Left cardiac atrium (tissue), 4 donors: ENCODE measurements around the gene CEBPG. TPM values are rescaled to one million over a fixed set of nuclear protein-coding genes. Genes with fewer than 3 reads are reported as not detected.
A peak's percentile ranks its signal among the peaks of the same experiment; 100 is the strongest.

ENCODE experiments used
- ATAC-seq, 2 donors: fragments of 200-7000 bp; cut with Tn5 transposase; one replicate each; pipeline ENCODE4 v1.9.1; 2020; ENCODE audit warnings: mild to moderate bottlenecking in 2 of 2, moderate library complexity in 2 of 2
- DNase-seq: peaks from one replicate; pipeline ENCODE4 v3.0.0-alpha.2; 2020
- intact Hi-C, 2 donors: fragments of 100-400 bp; cut with DNase I; formaldehyde crosslinking; loops; one replicate each; pipeline versions ENCODE4 v1.14.1 to v1.15.1; 2022 to 2023
- long read RNA-seq: library from polyadenylated mRNA; unstranded; transcript quantifications from one replicate; pipeline ENCODE4 v2.0.0, GENCODE V29; 2021
- total RNA-seq, 2 donors: library from RNA; stranded (reverse); fragmentation: NEBNext Ultra II Directional; extraction: Animal tissue kit (Norgen Biotek cat#: 25700); gene quantifications; one replicate each; pipeline ENCODE4 v1.2.1, GENCODE V29; 2021
- donor health status: DM: no; HTN: yes; CAD: no.
- donor health status: DM: no; HTN: yes; CAD: no; lungs with severe emphysema.
- donor health status: DM: yes; HTN: yes; CAD: no.
- donor health status: Dilated cardiomyopathy.

Gene CEBPG
- total RNA-seq: 10 to 100 TPM; 16.6 to 21.0 TPM
- long read RNA-seq, full-length matches to known transcripts: 32 of 33 reads
- long read RNA-seq, partial matches to known transcripts: 0 of 33 reads
- long read RNA-seq, other reads (novel, unspliced or antisense): 1 of 33 reads

DNA sequence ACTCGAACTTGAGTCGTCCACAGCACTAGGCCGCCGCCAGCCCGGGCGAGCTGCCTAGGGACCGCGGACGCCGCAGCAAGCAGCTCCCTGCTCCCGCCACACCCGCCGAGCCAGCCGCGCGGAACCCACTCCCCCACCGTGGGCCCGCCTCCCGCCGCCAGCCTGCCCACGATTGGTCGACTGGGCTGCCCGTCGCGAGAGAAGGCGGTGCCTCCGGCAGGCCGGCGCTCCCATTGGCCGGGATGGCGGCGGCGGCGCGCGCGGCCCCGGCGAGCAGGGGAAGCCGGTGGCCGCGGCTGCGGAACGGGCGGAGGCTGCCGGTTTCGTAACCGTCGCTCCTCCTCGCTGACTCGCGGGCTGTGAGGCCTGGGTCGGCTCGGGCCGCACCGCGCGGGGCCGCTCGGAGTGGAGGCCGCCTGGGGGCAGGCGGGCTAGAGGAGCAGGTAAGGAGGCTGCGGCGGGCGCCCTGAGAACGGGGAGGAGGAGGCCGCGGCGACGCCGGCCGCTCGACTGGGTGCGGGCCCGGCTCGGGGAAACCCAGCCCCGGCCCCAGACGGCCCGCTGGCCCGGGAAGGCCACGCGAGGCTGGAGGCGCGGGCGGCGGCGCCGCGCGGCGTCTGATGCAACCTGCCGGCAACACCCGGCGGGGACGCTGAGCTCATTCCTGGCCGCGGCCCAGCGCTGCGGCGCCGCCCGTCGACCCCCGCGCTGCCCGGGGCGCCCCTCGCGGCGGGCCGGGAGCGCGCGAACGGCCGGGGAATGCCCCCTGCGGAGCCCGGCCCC is at the start of gene CEBPG:
Gene CEBPG, plus strand, starts transcription at position 257 of the 783 bp plus-strand sequence. CDS start 5,531 bp downstream, outside the sequence.
- intact Hi-C loops: no loop called here
- DNase-seq (peak; percentile 93), ATAC-seq (peak; percentile 98 to 99)

DNA sequence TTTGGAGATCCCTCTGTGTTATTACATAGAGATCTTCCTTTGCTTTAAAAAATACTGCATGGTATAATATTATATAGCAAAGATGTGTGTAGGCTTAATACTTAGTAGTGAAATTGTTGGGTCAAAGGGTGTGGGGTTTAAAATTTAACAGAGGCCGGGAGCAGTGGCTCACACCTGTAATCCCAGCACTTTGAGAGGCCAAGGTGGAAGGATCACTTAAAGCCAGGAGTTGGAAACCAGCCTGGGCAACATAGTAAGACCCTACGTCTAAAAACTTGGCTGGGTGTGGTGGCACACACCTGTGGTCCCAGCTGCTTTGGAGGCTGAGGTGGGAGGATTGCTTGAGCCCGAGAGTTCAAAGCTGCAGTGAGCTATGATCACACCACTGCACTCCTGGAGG is 48.9 kb upstream of the CEBPG start:
- DNase-seq (no peak), ATAC-seq (no peak)
- intact Hi-C loops: no loop called here

DNA sequence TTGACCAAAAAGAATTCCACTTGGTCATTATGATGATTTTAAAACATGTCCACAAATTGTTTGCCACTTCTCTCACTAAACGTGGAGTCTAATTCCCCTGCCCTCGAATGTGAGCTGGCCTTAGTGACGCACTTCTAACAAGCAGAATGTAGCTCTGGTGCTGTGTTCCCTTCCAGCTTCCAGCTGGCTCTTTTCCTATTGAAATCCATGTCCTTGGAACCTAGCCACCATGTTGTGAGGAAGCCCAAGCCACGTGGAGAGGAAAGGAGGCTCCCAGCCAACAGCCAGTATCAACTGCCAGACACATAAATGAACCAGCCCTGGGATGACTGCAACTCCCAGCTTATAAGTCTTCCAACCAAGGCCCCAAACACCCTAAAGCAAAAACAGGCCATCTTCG is 47.6 kb upstream of the CEBPG start:
- ATAC-seq (peak; percentile 17 to 89), DNase-seq (peak; percentile 28)
- intact Hi-C loops: no loop called here

DNA sequence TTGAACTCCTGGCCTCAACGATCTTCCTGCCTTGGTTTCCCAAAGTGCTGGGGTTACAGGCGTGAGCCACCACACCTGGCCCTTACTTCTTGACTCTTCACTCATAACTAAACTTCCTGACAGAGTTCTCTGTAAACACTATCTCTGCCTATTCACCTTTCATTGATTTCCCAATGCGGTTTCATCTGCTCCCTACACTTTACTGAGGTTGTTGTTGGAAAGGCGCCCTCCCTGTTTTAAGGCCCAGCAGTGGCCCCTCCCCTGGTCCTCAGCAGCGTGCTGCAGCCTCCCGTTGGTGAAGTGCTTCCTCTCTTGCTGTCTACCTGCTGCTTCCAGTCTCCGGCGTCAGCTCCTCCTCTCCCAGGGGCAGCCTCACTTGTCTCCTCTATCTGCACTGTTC is 44.4 kb upstream of the CEBPG start:
- no peak for ATAC-seq
- intact Hi-C loops: no loop called here
- DNase-seq: no peak

DNA sequence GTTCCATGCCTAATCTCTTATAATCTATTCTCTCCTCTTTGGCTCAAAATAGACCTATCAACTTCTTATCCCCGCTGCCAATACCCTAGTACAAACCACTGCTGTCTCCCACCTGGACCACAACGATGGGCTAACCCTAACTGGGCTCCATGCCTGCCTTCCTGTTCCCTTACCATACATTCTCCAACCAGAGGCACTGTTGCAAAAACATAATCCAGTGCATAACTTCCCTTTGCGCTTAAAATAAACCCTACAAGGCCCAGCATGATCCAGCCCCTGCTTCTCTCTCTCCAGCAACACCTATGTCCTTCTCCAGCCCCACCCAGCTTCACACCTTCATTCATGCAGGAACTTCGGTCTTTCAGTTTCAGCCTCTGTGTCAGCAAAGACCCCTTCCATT is 43.8 kb upstream of the CEBPG start:
- ATAC-seq: no peak
- DNase-seq: no peak
- intact Hi-C loops: no loop called here

DNA sequence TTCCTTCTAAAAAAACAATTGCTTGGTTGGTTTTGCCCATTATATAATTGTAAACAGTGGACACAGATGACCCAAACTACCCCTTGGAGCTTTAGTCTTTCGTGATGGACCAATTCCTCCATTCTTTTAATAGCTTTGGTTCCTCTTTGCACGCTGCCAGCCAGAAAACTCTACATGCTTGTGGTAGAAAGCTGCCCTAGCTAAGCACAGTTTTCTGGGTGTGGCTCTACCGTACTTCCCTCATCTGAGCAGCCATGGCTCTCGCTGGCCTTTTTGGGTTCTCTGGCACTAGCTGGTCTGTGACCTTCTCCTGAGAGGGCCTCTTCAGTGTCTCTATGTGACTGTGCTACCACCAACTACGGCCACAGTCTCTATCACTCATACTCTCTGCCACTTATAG is 41.3 kb upstream of the CEBPG start:
- DNase-seq: no peak
- intact Hi-C loops: no loop called here
- peak in 1 of 2 donors; percentile 63 for ATAC-seq

DNA sequence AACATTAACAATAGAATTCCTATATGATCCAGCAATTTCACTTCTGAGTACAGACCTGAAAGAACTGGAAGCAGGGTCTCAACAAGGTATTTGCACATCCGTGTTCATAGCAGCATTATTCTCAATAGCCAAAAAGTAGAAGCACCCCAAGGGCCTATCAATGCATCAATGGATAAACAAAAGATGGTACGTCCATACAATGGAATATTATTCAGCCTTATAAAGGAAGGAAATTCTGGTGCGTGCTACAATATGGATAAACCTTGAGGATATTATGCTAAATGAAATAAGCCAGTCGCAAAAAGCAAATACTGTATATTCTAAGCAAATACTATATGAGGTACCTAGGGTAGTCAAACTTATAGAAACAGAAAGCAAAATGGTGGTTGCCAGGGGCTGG is 40.4 kb upstream of the CEBPG start:
- ATAC-seq: no peak
- DNase-seq: no peak
- intact Hi-C loops: no loop called here

DNA sequence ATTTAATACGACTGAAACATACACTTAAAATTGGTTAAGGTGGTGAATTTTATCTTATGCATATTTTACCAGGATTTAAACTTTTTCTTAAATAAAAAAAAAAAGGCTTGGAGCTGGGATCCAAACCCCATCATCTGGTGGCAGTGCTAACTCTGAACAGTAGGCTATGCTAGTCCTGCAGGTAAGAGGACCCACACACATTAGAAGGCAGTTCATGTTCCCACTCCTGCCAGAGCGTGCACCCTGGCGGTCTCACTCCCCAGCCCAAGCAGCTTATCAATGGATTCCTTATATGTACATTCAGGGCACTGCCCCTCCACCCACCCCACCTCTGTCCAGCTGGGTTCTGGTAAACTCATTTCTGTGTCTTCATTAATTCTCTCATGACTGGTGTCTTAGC is 39.9 kb upstream of the CEBPG start:
- intact Hi-C loops: no loop called here
- no peak for ATAC-seq
- DNase-seq: no peak

DNA sequence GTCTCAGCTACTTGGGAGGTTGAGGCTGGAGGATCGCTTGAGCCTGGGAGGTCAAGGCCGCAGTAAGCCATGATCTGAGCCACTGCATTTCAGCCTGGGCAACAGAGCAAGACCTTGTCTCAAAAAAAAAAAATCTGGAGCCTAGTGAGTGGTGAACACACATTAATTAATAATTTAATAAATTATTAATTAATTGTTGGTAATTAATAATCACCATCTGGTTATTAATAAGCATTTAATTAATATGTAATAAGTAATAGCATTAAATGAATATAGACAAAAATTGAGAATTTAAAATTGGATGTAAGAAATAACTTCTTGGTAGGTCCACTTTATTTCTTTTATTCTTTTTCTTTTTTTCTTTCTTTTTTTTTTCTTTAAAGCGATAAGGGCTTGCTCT is 39.2 kb upstream of the CEBPG start:
- intact Hi-C loops: no loop called here
- DNase-seq (no peak), ATAC-seq (no peak)

DNA sequence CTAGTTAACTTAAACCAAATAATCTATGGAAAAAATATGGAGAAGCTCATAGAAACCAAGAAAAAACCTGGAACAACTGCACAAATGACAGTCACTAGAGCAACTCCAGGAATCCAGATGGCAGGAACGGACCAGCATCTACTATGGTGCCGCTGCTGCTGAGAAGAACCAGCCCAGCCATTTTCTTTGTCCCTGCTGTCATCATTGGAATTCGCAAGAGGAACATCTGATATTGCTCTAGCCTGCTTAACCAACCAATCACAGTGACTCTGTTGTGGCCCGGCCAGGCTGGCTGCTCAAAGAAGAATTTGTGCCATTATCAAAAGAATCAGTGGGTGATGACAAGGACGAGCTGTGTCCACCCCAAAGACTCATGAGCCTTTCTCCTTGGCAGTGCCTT is 38.1 kb upstream of the CEBPG start:
- intact Hi-C loops: no loop called here
- no peak for ATAC-seq

DNA sequence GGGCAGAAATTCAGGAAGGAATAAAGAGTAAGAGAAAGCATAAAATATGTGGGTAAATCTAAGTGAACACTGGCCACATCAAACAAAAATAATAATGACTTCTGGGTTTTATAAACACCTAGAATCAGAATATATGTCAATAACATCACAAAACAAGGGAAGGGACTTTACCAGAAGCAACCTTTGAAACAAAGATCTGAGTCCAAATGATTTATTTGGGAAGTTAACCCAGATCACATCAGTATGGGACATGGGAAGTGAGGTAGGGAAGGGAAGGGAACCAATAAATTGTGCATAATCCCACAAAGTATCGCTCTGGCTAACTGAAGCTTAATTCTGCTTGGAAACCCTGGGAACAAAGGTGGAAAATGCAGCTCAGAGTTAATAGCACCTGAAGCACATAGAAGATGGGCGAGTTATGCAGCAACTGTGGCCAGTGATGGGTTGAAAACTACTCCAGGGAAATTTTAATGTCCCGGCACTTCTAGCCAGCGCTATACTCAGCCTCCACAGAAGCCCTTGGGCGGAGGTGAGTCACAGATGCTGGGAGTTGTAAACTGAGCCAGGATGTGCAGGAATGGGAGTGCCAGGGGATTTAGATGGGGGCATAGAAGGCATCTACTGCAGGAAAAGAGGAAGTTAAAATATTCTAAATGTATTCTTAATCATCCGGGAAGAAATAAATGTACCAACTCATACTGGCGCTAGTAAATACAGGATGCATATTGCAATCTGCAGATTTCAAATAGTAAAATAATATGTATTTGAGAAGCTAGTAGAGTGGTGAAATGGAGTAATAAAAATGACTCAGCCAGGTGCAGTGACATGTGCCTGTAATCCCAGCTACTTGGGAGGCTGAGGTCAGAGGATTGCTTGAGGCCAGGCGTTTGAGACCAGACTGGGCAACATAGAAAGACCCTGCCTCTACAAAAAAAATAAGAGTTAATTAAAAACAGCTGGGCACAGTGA is 34.2 kb upstream of the CEBPG start:
- DNase-seq: no peak
- intact Hi-C loops: no loop called here
- no peak for ATAC-seq

More for the DNA sequence above, 38.1 kb upstream of the CEBPG start:
- DNase-seq: no peak

DNA sequence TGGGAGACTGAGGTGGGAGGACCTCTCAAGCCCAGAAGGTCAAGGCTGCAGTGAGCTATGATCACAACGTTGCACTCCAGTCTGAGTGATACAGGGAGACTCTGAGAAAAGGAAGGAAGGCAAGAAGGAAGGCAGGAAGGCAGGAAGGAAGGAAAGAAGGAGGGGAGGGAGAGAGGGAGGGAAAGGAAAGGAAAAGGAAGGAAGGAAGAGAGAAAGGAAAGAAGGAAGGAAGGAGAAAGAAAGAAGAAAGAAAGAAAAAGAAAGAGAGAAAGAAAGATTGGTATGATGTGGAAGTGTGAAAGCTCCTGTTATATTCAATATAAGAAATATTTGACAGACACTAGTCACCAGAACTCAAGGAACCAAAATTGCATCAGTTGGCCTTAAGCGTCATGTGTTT is 32.5 kb upstream of the CEBPG start:
- intact Hi-C loops: no loop called here
- ATAC-seq (no peak), DNase-seq (no peak)

DNA sequence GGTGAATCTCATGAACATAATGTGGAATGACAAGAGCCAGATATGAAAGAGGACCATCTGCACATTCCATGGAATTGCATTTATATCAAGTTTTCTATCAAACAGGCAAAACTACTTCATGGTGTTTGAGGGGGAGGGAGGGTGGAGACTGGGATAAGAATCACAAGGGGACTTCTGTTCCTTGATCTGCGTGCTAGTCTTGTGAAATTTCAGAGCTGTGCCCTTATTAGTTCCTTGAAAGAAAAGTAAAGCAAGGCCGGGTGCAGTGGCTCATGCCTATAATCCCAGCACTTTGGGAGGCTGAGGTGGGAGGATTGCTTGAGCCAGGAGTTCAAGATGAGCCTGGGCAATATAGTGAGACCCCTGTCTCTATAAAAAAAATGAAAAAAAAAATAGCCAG is 30.2 kb upstream of the CEBPG start:
- no peak for DNase-seq
- ATAC-seq: no peak
- intact Hi-C loops: no loop called here

DNA sequence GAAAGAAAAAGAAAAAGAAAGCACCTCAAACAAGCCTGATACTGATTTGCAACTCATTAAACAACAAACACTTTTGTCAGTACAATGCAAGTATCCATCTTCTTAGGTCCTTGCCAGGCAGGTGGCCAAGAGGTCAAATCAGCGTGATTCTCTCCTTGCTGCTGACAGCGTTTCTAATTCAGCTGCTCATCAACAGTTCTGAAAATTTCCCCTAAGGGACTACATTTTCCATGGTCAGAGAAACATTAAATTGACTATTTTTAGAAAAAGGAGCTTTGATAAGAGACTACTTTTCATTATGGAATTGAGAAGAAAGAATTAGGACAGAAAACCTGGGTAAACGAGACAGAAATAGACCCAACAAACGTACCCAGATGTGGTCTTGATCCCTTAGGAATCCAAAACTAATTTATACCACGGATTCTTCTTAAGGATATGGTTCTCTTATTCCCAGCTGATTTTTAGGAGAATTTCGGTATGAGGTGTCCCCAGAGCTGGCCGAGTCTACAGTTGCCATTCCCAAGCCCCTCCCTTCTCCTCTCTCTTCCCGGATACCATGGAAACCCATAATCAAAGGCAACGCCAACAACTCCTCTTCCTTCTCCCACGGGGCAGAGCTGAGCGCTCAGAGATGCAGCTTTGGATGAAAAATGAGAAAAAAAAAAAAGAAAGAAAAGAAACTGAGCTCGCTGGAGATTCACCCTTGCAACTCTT is 29.5 kb upstream of the CEBPG start:
- intact Hi-C loops: no loop called here
- DNase-seq: no peak
- peak; percentile 71 to 77 for ATAC-seq

DNA sequence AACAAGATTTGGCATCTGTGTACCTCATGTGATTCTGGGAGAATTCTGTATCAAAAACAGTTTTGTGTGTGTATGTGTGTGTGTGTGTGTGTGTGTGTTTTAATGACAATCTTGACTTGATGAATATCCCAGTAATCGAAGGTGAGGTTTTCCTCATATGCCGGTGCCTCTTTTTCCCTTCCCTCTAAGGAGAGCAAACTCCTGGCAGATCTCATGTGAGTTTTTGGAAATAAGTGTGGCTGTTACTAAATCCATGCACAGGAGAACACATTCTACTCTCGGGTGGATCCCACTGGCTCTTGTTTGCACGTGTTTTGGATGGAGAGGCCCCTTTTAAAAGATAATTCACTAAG is 29.0 kb upstream of the CEBPG start:
- DNase-seq: no peak
- intact Hi-C loops: no loop called here
- ATAC-seq: no peak

DNA sequence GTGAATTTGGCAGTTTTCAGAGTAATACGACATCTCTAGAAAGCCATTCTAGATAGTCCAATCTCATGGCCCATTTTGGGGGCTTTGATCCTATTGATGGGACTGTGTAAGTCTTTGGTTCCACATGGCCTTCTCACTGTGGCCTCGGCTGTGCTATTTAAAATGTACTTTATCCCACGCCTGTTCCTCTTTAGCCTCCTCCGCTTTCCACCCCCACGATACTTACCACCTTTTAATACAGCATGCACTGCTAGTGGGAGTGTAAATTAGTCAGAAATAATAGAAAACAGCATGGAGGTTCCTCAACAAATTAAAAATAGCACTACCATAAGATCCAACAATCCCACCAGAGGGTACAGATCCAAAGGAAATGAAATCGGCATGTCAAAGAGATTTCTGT is 28.3 kb upstream of the CEBPG start:
- intact Hi-C loops: no loop called here
- DNase-seq (no peak), ATAC-seq (no peak)

DNA sequence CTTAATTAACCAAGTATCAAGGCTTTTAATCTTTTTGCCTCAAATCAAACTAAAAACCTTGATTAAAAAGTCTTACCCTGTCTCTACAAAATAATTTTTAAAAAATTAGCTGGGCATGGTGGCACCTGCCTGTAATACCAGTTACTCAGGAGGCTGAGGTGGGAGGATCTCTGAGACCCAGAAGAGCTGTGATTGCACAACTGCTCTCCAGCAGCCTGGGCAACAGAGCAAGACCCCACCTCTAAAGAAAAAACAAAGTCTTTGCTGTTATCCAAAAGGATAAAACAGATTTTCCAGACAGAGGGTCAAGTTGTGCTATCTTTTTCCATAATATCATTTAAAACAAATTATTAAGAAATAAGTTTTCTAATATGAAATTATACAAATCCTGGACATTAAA is 26.8 kb upstream of the CEBPG start:
- no peak for DNase-seq
- intact Hi-C loops: no loop called here
- ATAC-seq: no peak

DNA sequence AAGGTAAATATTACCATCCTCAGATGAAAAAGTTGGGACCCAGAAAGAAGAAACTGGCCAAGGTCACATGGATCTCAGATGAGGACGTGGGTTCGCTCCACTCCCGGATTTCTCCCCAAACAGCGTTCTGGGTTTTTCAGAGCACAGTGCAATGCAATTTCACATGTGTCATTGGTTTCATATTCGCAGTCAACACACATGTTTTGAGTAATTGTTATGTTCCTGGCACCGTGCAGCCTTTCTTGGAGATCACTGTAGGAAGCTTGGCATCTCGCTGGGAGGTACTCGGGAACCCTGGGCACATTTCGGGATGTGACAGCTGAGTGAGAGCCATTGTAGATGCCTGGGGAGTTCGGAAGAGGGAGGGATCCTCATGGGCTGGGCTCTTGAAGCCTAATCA is 26.2 kb upstream of the CEBPG start:
- intact Hi-C loops: no loop called here
- ATAC-seq (no peak), DNase-seq (no peak)

DNA sequence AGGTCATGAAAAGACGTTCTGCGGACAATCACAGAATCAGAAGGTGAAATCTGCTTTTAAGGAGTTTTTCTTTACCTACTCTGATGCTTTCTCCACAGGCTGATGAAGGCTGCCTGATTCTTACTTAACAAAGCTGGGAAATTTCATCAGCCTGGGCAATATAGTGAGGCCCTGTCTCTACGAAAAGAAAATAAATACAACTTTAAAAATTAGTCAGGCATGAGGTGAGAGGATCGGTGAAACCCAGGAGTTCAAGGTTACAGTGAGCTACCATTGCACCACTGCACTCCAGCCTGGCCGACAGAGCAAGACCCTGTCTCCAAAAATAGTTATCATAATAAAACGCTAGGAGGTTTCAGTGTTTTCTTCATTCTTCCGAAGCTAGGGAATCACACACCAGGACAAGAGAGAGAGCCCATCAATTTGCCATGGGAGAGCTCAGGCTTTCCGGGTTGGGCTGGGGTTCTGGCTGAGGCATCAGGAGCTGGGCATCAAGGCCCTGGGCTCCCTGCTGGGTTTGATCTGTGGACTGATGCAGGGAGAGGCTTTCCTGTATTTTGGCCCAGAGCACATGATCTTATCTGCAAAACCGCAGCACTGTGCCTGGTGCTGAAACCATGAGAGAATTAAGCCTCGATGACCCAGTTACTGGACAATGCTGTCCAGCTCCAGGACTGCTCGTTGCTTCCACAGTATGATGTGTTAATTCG is 25.1 kb upstream of the CEBPG start:
- DNase-seq (no peak), ATAC-seq (no peak)
- intact Hi-C loops: no loop called here
